Epithelial cell of proximal tubule (primary cell): ENCODE measurements around the gene CS. TPM values are rescaled to one million over a fixed set of nuclear protein-coding genes. Genes with fewer than 3 reads are reported as not detected.
"Not testable (repeated sequence)": the region's sequence is repeated elsewhere in the genome, so short reads cannot be mapped to it uniquely, and the experiment has no call there.

Experiments used
- DNase-seq: peaks from one replicate; pipeline ENCODE4 v3.0.0-alpha.2; 2011; ENCODE audit warnings: low read depth
- H3K4me3 ChIP-seq: 2 replicates; pipeline ENCODE4 v1.5.1; 2011; ENCODE audit warnings: low read depth, mild to moderate bottlenecking, low read length
- CTCF ChIP-seq: conservative IDR thresholded peaks from 2 replicates; pipeline ENCODE4 v1.5.1; 2012; ENCODE audit warnings: low read depth, mild to moderate bottlenecking, low read length
- total RNA-seq: library from RNA; depleted of rRNA; stranded (reverse); fragments of >200 nt; gene quantifications from 2 replicates; pipeline ENCODE4 v1.2.3, GENCODE V29; 2015

CS gene
- total RNA-seq, 1 donor from 2014 or later: 133 TPM

- no peak for TF ChIP-seq CTCF
- no peak overlapping the region for H3K4me3 ChIP-seq
- no peak for DNase-seq
These were observed 30.9 kb upstream of the CS start for GRCh38 chr12:56330936-56331490.

GRCh38 chr12:56326533-56326932 is 26.4 kb upstream of the CS start:
- TF ChIP-seq CTCF: no peak
- no peak for DNase-seq
- H3K4me3 ChIP-seq: no peak overlapping the region

DNA sequence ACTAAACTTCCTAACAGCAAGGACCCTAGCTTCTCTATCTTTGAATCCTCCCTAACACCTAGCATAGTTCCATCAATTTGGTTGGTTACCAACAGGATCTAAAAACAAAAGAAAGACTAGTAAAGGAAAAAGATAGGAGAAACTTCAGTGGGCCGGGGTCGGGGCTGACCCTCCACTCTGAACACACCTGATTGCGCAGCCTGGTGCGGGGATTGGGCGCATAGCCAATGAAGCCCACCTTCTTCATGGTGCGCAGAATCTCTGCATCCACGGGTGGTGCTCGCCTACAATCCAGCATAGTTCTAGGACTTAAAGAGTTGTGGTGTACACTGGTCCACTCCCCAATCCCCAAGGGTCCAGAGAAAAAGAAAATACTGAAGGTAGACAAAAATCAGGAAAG is 26.0 kb upstream of the CS start:
- TF ChIP-seq CTCF: no peak
- H3K4me3 ChIP-seq: no peak overlapping the region
- DNase-seq: no peak

DNA sequence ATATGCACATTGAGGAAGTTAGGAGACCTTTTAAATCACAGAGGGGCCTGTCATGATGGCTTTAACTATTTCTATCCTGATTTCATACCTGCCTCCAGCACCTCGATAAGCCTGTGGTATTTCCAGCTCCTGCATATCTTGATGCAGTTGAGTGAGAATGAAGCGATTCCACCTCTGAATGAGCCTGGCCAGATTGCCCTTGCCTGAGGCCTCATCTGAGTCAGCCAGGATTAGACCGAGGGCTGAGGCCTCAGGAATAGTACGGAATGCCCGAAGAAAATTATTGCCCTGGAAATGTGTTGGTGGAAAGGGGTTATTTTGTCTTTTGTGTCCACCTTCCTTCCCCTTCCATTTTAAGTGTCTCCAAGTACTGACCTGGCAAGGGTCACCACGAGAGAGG is 24.1 kb upstream of the CS start:
- no peak for DNase-seq
- no peak overlapping the region for H3K4me3 ChIP-seq
- no peak for TF ChIP-seq CTCF

- H3K4me3 ChIP-seq, DNase-seq: not testable (repeated sequence)
These were observed 21.5 kb upstream of the CS start for GRCh38 chr12:56321610-56322009.

GRCh38 chr12:56321027-56321426 is 20.9 kb upstream of the CS start:
- TF ChIP-seq CTCF: no peak
- H3K4me3 ChIP-seq: no peak overlapping the region
- DNase-seq: no peak

DNA sequence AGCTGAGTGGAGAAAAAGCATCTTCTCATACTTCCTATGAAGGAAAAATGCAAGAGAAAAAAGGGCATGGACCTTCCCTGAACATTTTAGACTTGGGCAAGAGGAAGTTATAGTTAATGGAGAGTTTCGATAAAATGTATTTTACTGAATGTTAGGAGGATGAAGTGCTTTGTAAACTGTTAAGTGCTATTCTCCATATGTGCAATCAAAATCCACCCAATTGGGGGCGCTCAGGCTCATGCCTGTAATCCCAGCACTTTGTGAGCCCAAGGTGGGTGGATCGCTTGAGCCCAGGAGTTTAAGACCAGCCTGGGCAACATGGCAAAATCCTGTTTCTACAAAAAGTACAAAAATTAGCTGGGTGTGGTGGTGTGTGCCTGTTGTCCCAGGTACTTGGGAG is 17.5 kb upstream of the CS start:
- no peak for DNase-seq
- TF ChIP-seq CTCF: no peak
- H3K4me3 ChIP-seq: no peak overlapping the region
